H1 (cell line): Measurements from ENCODE around the gene HOXC11. TPM values are rescaled to one million over a fixed set of nuclear protein-coding genes. Genes with fewer than 3 reads are reported as not detected.
A peak's percentile ranks its signal among the peaks of the same experiment; 100 is the strongest.

ENCODE experiments used
- CTCF ChIA-PET: fragments of 300-600 bp; sonication (Branson Sonifier 250); formaldehyde crosslinking; loops from one replicate; lab custom pipeline; 2021; ENCODE audit not compliant: partially characterized antibody; lab: Charles Lee
- POLR2A ChIA-PET: fragments of 300-600 bp; sonication (Branson Sonifier 250); formaldehyde crosslinking; loops from one replicate; lab custom pipeline; 2021; ENCODE audit warnings: inconsistent platforms; ENCODE audit not compliant: partially characterized antibody; lab: Charles Lee
- DNase-seq, 2 experiments: peaks; one replicate each; pipeline versions ENCODE4 v3.0.0 to v3.0.0-alpha.2; 2010 to 2022; ENCODE audit warnings: low spot score in 2 of 2, low read depth in 1 of 2, mixed read lengths in 1 of 2
- FAIRE-seq: peaks from 2 replicates; lab custom pipeline; 2011; peaks lifted over from hg19 to GRCh38; lab: Jason Lieb, UNC
- H2AFZ ChIP-seq: 2 replicates; pipeline ENCODE4 v1.8.1; 2012; ENCODE audit warnings: low read length, inconsistent platforms
- H2AK5ac ChIP-seq: 2 replicates; pipeline ENCODE4 v1.6.1; 2013; ENCODE audit warnings: low read depth, low read length
- H2BK120ac ChIP-seq: replicated peaks from 2 replicates; pipeline ENCODE3; 2013; ENCODE audit warnings: low read depth, low read length, inconsistent platforms
- H2BK12ac ChIP-seq: 2 replicates; pipeline ENCODE4 v1.6.1; 2013; ENCODE audit warnings: low read depth, low read length
- H2BK15ac ChIP-seq: 2 replicates; pipeline ENCODE4 v1.6.1; 2013; ENCODE audit warnings: low read length
- H2BK20ac ChIP-seq: 2 replicates; pipeline ENCODE4 v1.6.1; 2013; ENCODE audit warnings: low read length
- H2BK5ac ChIP-seq: 2 replicates; pipeline ENCODE4 v1.6.1; 2013; ENCODE audit warnings: low read depth, low read length
- H3K14ac ChIP-seq: 2 replicates; pipeline ENCODE4 v1.6.1; 2013; ENCODE audit warnings: inconsistent platforms; ENCODE audit not compliant: insufficient read length
- H3K18ac ChIP-seq: 2 replicates; pipeline ENCODE4 v1.6.1; 2013; ENCODE audit warnings: low read length; ENCODE audit errors: extremely low read depth
- H3K23ac ChIP-seq: 2 replicates; pipeline ENCODE4 v1.6.1; 2013; ENCODE audit warnings: inconsistent platforms; ENCODE audit not compliant: insufficient read length
- H3K23me2 ChIP-seq: 2 replicates; pipeline ENCODE4 v1.6.1; 2013; ENCODE audit warnings: low read depth, low read length
- H3K27ac ChIP-seq: 2 replicates; pipeline ENCODE4 v1.6.1; 2011; ENCODE audit warnings: low read depth, low read length, inconsistent platforms
- H3K27me3 ChIP-seq, 4 experiments: replicated peaks in 1 of 4; 1 replicate in 1 of 4; 2 replicates in 3 of 4; pipeline versions ENCODE4 v1.6.1 to v1.8.1; 2011 to 2013; ENCODE audit warnings: low read length in 3 of 4, mild to moderate bottlenecking in 3 of 4, inconsistent platforms in 2 of 4, mixed read lengths in 2 of 4, moderate library complexity in 1 of 4; ENCODE audit not compliant: control insufficient read depth in 3 of 4, insufficient read depth in 3 of 4; ENCODE audit errors: extremely low read depth in 1 of 4
- H3K36me3 ChIP-seq, 4 experiments: 2 replicates each; pipeline versions ENCODE4 v1.6.1 to v1.8.1; 2011 to 2013; ENCODE audit warnings: mild to moderate bottlenecking in 4 of 4, low read length in 3 of 4, moderate library complexity in 2 of 4, control low read depth in 1 of 4, inconsistent platforms in 1 of 4; ENCODE audit not compliant: insufficient read depth in 4 of 4, control insufficient read depth in 2 of 4
- H3K4ac ChIP-seq: replicated peaks from 2 replicates; pipeline ENCODE3; 2013; ENCODE audit warnings: low read length, low read depth, mixed read lengths, inconsistent platforms; ENCODE audit not compliant: insufficient read length
- H3K4me1 ChIP-seq, 4 experiments: replicated peaks in 1 of 4; 1 replicate in 1 of 4; 2 replicates in 3 of 4; pipeline versions ENCODE4 v1.6.1 to v1.8.1; 2011 to 2013; ENCODE audit warnings: low read length in 3 of 4, inconsistent platforms in 2 of 4, mixed read lengths in 1 of 4; ENCODE audit not compliant: insufficient read depth in 4 of 4, control insufficient read depth in 3 of 4
- H3K4me2 ChIP-seq, 2 experiments: 2 replicates each; pipeline versions ENCODE4 v1.6.1 to v1.8.1; 2011 to 2013; ENCODE audit warnings: low read depth in 2 of 2, low read length in 2 of 2, control low read depth in 1 of 2, inconsistent platforms in 1 of 2, mild to moderate bottlenecking in 1 of 2; ENCODE audit not compliant: insufficient read depth in 1 of 2
- H3K4me3 ChIP-seq, 4 experiments: fragments of 200-600, 300-600 bp in 1 of 4; sonication (generic), shearing (Covaris generic), sonication (Bioruptor Twin) in 1 of 4; 2 replicates each; pipeline versions ENCODE4 v1.5.1 to v1.8.1; 2011 to 2016; ENCODE audit warnings: low read length in 4 of 4, low read depth in 3 of 4, control low read depth in 2 of 4, inconsistent platforms in 2 of 4, mild to moderate bottlenecking in 2 of 4, mixed read lengths in 1 of 4, moderate library complexity in 1 of 4; ENCODE audit not compliant: insufficient read depth in 2 of 4; ENCODE audit errors: extremely low read depth in 1 of 4
- H3K56ac ChIP-seq: replicated peaks from 2 replicates; pipeline ENCODE3; 2013; ENCODE audit warnings: low read depth, mild to moderate bottlenecking, mixed read lengths, low read length, inconsistent platforms; ENCODE audit not compliant: insufficient read length
- H3K79me1 ChIP-seq: 2 replicates; pipeline ENCODE4 v1.6.1; 2013; ENCODE audit warnings: low read depth, low read length, control low read depth
- H3K79me2 ChIP-seq, 2 experiments: 2 replicates each; pipeline versions ENCODE4 v1.6.1 to v1.8.1; 2012 to 2013; ENCODE audit warnings: low read length in 2 of 2, mild to moderate bottlenecking in 2 of 2, inconsistent platforms in 1 of 2; ENCODE audit not compliant: insufficient read depth in 2 of 2, control insufficient read depth in 1 of 2
- H3K9ac ChIP-seq, 4 experiments: replicated peaks in 1 of 4; 1 replicate in 1 of 4; 2 replicates in 3 of 4; pipeline versions ENCODE4 v1.6.1 to v1.8.1; 2011 to 2013; ENCODE audit warnings: low read depth in 3 of 4, low read length in 3 of 4, control low read depth in 2 of 4, mild to moderate bottlenecking in 2 of 4, moderate library complexity in 2 of 4, inconsistent platforms in 1 of 4; ENCODE audit errors: extremely low read depth in 1 of 4
- H3K9me3 ChIP-seq, 2 experiments: 2 replicates each; pipeline versions ENCODE4 v1.6.1 to v1.8.1; 2012 to 2013; ENCODE audit warnings: mild to moderate bottlenecking in 2 of 2, moderate library complexity in 2 of 2, control low read depth in 1 of 2, inconsistent platforms in 1 of 2, low read depth in 1 of 2, low read length in 1 of 2, mixed read lengths in 1 of 2; ENCODE audit not compliant: insufficient read depth in 2 of 2
- H4K20me1 ChIP-seq, 2 experiments: replicated peaks in 1 of 2; 2 replicates each; pipeline versions ENCODE3 to v1.8.1; 2011 to 2013; ENCODE audit warnings: inconsistent platforms in 2 of 2, low read length in 2 of 2, mild to moderate bottlenecking in 1 of 2; ENCODE audit not compliant: insufficient read depth in 2 of 2, control insufficient read depth in 1 of 2
- H4K5ac ChIP-seq: 2 replicates; pipeline ENCODE4 v1.6.1; 2013; ENCODE audit warnings: low read length, low read depth, mixed read lengths, inconsistent platforms; ENCODE audit not compliant: insufficient read length
- H4K8ac ChIP-seq: 2 replicates; pipeline ENCODE4 v1.8.0; 2013; ENCODE audit warnings: mild to moderate bottlenecking, moderate library complexity, low read length, inconsistent platforms; ENCODE audit not compliant: insufficient read depth; ENCODE audit errors: extremely low read depth
- H4K91ac ChIP-seq: replicated peaks from 2 replicates; pipeline ENCODE3; 2013; ENCODE audit warnings: low read length, mixed read lengths, inconsistent platforms; ENCODE audit not compliant: insufficient read length
- ATF2 ChIP-seq: IDR thresholded peaks from 2 replicates; pipeline ENCODE4 v1.6.1; 2012; ENCODE audit warnings: low read length, inconsistent platforms
- CBX8 ChIP-seq: fragments of 300-800, 300-1000 bp; sonication (generic); IDR thresholded peaks from 2 replicates; pipeline ENCODE4 v1.7.1; 2016; ENCODE audit warnings: low read depth, low read length, borderline replicate concordance
- EZH2 ChIP-seq: fragments of 200-600 bp; sonication (generic); IDR thresholded peaks from 2 replicates; pipeline ENCODE4 v1.7.1; 2012; ENCODE audit warnings: low read depth, mild to moderate bottlenecking, moderate library complexity, low read length, inconsistent platforms; ENCODE audit not compliant: severe bottlenecking
- GTF2F1 ChIP-seq: IDR thresholded peaks from 2 replicates; pipeline ENCODE4 v1.6.1; 2012; ENCODE audit warnings: low read depth, low read length, improper control_type of control experiment, borderline replicate concordance
- JUN ChIP-seq: IDR thresholded peaks from 2 replicates; pipeline ENCODE4 v1.6.1; 2011; ENCODE audit warnings: low read depth, mild to moderate bottlenecking, improper control_type of control experiment, low read length
- KDM4A ChIP-seq: IDR thresholded peaks from one replicate; pipeline ENCODE4 v1.7.1; 2012; ENCODE audit warnings: low read depth, mild to moderate bottlenecking, moderate library complexity, low read length, inconsistent platforms; ENCODE audit not compliant: severe bottlenecking
- POU5F1 ChIP-seq: IDR thresholded peaks from 2 replicates; pipeline ENCODE4 v1.6.1; 2011; ENCODE audit warnings: low read depth, mild to moderate bottlenecking, low read length, moderate library complexity
- RBBP5 ChIP-seq: IDR thresholded peaks from 2 replicates; pipeline ENCODE4 v1.7.1; 2012; ENCODE audit warnings: low read depth, mild to moderate bottlenecking, inconsistent platforms, low read length, moderate library complexity, borderline replicate concordance
- SP1 ChIP-seq: IDR thresholded peaks from 2 replicates; pipeline ENCODE4 v1.6.1; 2011; ENCODE audit warnings: low read depth, low read length
- SUZ12 ChIP-seq: fragments of 200-600 bp; sonication (generic); IDR thresholded peaks from 2 replicates; pipeline ENCODE4 v1.6.1; 2012; ENCODE audit warnings: mild to moderate bottlenecking, inconsistent platforms, low read length, moderate library complexity, mixed read lengths
- WGBS, 2 experiments: shearing (Covaris generic) in 1 of 2; methylation state at CpG; one replicate each; pipeline versions ENCODE4 v1.1.6 to v1.1.7; 2013 to 2015; ENCODE audit warnings: low lambda C conversion rate in 2 of 2, mixed read lengths in 2 of 2, inconsistent platforms in 1 of 2, low coverage in 1 of 2, missing lambda C conversion rate in 1 of 2; ENCODE audit not compliant: insufficient replicate concordance in 2 of 2, insufficient coverage in 1 of 2, insufficient read length in 1 of 2; ENCODE audit errors: extremely low coverage in 1 of 2, missing lambda C conversion rate in 1 of 2; 5-methylcytosine and 5-hydroxymethylcytosine counted together
- polyA plus RNA-seq, 7 experiments: library from polyadenylated mRNA; depleted of rRNA in 3 of 7; stranded (reverse) in 5 of 7; unstranded in 2 of 7; fragments of >200 nt in 5 of 7; fragments of 200-250 nt in 2 of 7; gene quantifications; 1 replicate in 5 of 7; 2 replicates in 1 of 7; 4 replicates in 1 of 7; pipeline versions ENCODE4 v1.2.1 to v1.2.3, GENCODE V29; 2011 to 2013; ENCODE audit warnings: missing spikeins in 2 of 7, mixed read lengths in 2 of 7
- total RNA-seq: library from RNA; stranded (reverse); fragmentation: NEBNext Ultra II Directional; extraction: Animal tissue kit (Norgen Biotek cat#: 25700); gene quantifications from 2 replicates; pipeline ENCODE4 v1.2.1, GENCODE V29; 2021

HOXC11 gene
- total and polyA plus RNA-seq, 2 of the 8 experiments (the other 6 are each of a cell fraction or from before 2014, with no cell fraction given), result not detected

- H3K23me2 ChIP-seq, result no peaks in the 10 kb centered on the region
- TF ChIP-seq EZH2 (peak; percentile 37), KDM4A (no peak), CBX8 (peak; percentile 42; the same call in 1 of the 2 replicates), SP1 (no peak), RBBP5 (no peak), GTF2F1 (no peak), JUN (no peak), SUZ12 (peak; percentile 66), ATF2 (no peak), POU5F1 (no peak)
Measured at GRCh38 chr12:54026640-54027441, 53.9 kb downstream of the HOXC11 start.

More at GRCh38 chr12:54026640-54027441, 53.9 kb downstream of the HOXC11 start:
- peaks cover 0 to 2% (median 0%) of the 10 kb centered on the region in 4 experiments; a peak in 1 of 8 replicates for H3K36me3 ChIP-seq
- H3K9ac ChIP-seq, result no peak overlapping the region
- peaks cover 0 to 5% (median 2%) of the 10 kb centered on the region in 4 experiments; a peak in 3 of 7 replicates for H3K4me1 ChIP-seq
- no peak overlapping the region for H3K4me3 ChIP-seq
- no peak overlapping the region for H3K23ac ChIP-seq
- H3K79me1 ChIP-seq, result no peaks in the 10 kb centered on the region
- peak overlapping the region; percentile 53; the same call in 1 of the 2 replicates for H4K8ac ChIP-seq
- H3K14ac ChIP-seq, result no peak overlapping the region
- no peak overlapping the region for H2BK5ac ChIP-seq
- no peak overlapping the region for H2BK20ac ChIP-seq
- no peak overlapping the region for H3K56ac ChIP-seq
- H4K20me1 ChIP-seq, result peaks cover 20 to 22% of the 10 kb centered on the region in 2 experiments
- no peak overlapping the region for H2BK15ac ChIP-seq
- no peak overlapping the region for H3K4ac ChIP-seq
- H3K9me3 ChIP-seq, result no peaks in the 10 kb centered on the region
- H3K27me3 ChIP-seq, result peaks cover 95 to 100% (median 99%) of the 10 kb centered on the region in 4 experiments
- H3K4me2 ChIP-seq, result no peak overlapping the region
- ChIA-PET POLR2A (interaction anchor here (0.6 to 1.1 kb wide), 2 partner anchors 21 to 24 kb away, joined by 3 read pairs; no protein-coding TSS in a partner anchor), CTCF (interaction anchor here (0.5 to 20.0 kb wide), 11 partner anchors 20 to 470 kb away, joined by 3 to 339 read pairs (median 4); partner anchors contain the start of genes HOXC8, HOXC9 and SMUG1)
- H2AFZ ChIP-seq, result no peak overlapping the region
- H2AK5ac ChIP-seq, result no peak overlapping the region
- no peak overlapping the region for H4K5ac ChIP-seq
- no peak for DNase-seq
- no peak overlapping the region for H2BK12ac ChIP-seq
- no peak overlapping the region for H3K27ac ChIP-seq
- FAIRE-seq, result no peak
- H3K18ac ChIP-seq, result no peak overlapping the region
- no peak overlapping the region for H2BK120ac ChIP-seq
- H4K91ac ChIP-seq, result no peak overlapping the region
- WGBS, 2 experiments, result 14% methylated on average over 20 of the region's 22 CpGs; no CpG with 5 or more reads in 1 of the 2 experiments
- H3K79me2 ChIP-seq, result no peaks in the 10 kb centered on the region
